ENCODE measurements around the gene SLC26A5.
"Not testable (repeated sequence)": the region's sequence is repeated elsewhere in the genome, so short reads cannot be mapped to it uniquely, and the experiment has no call there.

The SLC26A5 gene

DNA sequence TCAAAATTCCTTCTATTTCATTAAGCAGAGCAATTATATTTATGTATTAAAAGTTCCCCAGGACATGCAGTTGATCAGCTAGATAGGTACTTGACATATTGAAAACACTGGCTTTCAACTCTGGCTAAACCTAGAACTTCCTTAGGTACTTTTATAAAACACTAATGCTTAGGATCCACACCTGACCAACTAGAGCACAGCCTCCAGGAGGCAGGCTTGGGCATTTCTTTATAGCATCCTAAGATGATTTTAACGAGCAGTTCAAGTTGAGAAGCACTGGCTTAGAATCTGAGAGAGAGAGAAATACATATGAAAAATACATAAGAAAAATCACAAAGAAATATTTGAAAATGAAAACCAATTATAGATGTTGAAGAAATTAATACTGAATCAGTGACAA, 20.8 kb downstream of the SLC26A5 start:
- DNase-seq (ENCODE audit: low read depth), result no peak

DNA sequence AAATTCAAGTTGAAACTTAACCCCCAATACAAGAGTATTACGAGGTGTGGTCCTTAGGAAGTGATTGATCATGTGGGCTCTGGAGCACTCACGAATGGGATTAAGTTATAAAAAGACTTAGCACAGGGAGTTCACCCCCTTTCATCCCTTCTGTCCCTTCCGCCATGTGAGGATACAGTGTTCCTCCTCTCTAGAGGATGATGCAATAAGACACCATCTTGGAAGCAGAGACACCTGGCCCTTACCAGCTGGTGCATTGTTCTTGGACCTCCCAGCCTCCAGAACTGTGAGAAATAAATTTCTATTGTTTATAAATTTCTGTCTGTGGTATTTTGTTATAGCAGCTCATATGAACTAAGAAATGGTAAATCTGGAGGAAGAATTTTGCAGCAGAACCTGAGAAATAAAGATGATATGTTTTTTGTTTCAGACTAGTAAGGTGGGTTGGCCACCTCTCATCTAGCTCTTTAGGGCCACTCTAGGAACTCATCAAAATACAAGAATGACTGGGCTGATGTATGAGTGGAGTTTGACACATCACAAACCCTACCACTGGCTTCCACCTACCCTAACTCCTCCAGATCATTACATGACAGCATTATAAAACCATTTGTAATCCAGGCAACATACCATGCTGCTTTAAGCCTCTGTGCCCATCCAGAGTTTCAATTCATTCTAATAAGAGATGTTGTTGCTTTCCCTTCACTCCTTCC, 22.4 kb downstream of the SLC26A5 start:
- DNase-seq (ENCODE audit: low read depth), result no peak
- H3K4me3 ChIP-seq (ENCODE audit: control insufficient read depth, low read depth, low read length), result no peak overlapping the region
- TF ChIP-seq, protein P1, sequence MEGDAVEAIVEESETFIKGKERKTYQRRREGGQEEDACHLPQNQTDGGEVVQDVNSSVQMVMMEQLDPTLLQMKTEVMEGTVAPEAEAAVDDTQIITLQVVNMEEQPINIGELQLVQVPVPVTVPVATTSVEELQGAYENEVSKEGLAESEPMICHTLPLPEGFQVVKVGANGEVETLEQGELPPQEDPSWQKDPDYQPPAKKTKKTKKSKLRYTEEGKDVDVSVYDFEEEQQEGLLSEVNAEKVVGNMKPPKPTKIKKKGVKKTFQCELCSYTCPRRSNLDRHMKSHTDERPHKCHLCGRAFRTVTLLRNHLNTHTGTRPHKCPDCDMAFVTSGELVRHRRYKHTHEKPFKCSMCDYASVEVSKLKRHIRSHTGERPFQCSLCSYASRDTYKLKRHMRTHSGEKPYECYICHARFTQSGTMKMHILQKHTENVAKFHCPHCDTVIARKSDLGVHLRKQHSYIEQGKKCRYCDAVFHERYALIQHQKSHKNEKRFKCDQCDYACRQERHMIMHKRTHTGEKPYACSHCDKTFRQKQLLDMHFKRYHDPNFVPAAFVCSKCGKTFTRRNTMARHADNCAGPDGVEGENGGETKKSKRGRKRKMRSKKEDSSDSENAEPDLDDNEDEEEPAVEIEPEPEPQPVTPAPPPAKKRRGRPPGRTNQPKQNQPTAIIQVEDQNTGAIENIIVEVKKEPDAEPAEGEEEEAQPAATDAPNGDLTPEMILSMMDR (conservative IDR thresholded peaks at IDR 0.05; ENCODE audit: control insufficient read depth, insufficient read depth, low read depth, low read length), result no peak

More for the DNA sequence above, 20.8 kb downstream of the SLC26A5 start:
- H3K4me3 ChIP-seq (ENCODE audit: control insufficient read depth, low read depth, low read length), result no peak overlapping the region
- TF ChIP-seq, protein P1 (conservative IDR thresholded peaks at IDR 0.05; ENCODE audit: control insufficient read depth, insufficient read depth, low read depth, low read length), result no peak

DNA sequence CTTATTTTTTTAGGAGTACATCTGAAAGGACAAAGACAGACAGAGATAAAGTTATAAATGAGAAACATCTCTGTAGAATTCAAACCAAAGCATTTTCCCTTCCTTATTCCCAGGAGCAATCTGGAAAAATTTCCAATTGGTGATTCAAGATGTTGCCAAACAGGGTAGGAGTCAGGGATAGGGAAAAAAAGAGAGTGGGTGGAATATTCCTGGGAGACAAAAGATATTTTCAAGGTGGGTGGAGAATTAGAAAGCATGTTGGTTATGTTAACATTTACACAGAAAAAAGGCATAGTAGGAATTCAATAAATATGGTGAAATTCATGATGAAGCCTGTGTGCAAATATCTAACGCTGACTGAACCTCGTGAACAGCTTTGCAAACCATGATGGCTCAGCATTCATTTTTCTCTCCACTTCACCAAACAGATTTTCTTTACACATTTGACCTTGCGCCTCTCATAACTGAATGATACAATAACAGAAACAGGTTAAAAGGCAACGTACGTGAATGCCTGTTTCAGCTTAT, 25.1 kb downstream of the SLC26A5 start:
- TF ChIP-seq, protein P1 (conservative IDR thresholded peaks at IDR 0.05; ENCODE audit: control insufficient read depth, insufficient read depth, low read depth, low read length), result no peak
- H3K4me3 ChIP-seq (ENCODE audit: control insufficient read depth, low read depth, low read length), result no peak overlapping the region
- peak; percentile 68 for DNase-seq (ENCODE audit: low read depth)

DNA sequence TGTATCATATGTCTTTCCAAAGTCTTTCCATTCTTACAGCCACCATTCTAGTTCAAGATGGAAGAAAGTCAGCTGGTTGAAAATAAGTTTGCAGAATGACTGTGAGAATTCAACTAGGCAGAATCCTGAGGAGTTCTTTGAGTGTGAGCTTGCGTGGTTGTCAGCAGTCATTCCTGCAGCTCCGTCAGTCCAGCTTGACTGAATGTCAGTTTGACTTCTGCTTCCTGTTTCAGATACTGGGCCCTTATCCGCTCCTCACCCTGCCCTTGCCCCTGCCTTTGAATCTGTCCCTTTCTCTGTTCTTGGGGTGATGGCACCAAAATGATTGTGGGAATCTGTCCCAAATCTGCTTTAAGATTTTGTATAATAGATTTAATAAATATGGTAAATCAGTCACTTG, 27.8 kb downstream of the SLC26A5 start:
- TF ChIP-seq, protein P1 (conservative IDR thresholded peaks at IDR 0.05; ENCODE audit: control insufficient read depth, insufficient read depth, low read depth, low read length), result no peak
- H3K4me3 ChIP-seq (ENCODE audit: control insufficient read depth, low read depth, low read length), result no peak overlapping the region
- DNase-seq (ENCODE audit: low read depth), result no peak

DNA sequence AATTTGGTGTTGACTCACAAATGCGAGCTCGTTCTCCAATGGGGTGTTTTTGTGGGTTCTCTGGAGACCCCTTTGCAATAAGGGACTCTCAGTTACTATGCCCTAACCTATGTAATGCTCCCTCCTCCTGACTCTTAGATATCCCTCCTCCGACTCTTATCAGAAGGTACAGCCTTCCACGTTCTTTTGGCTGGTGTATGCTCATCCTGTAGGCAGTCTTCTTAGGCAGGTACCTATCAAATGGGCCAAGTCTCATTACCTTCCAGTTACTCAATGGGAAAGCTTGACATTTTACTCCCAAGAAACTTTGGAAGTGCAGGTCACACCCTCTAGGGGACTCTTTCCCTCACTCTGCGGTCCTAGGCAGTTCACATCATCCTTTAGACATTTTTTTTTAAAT, 32.6 kb downstream of the SLC26A5 start:
- H3K4me3 ChIP-seq (ENCODE audit: control insufficient read depth, low read depth, low read length), result no peak overlapping the region
- no peak for DNase-seq (ENCODE audit: low read depth)
- TF ChIP-seq, protein P1 (conservative IDR thresholded peaks at IDR 0.05; ENCODE audit: control insufficient read depth, insufficient read depth, low read depth, low read length), result no peak

DNA sequence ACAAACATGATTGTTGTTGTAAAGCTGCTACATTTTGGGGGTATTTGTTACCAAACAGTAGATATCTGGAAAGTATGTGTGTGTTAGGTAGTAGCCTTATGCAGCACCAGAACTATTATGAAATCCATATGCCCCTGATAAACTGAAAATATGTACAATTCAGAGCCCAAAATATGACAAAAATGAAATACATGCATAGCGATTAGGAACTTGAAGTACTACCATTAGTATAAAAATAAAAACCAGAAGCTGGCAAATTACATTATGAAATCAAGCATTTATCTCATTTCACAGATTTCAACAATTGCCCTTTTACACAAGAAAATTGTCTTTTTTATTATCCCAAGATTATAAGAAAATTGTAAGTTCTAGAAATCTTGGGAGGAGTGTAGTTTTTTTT, 33.9 kb downstream of the SLC26A5 start:
- TF ChIP-seq, protein P1 (conservative IDR thresholded peaks at IDR 0.05; ENCODE audit: control insufficient read depth, insufficient read depth, low read depth, low read length), result no peak
- DNase-seq (ENCODE audit: low read depth), result no peak
- no peak overlapping the region for H3K4me3 ChIP-seq (ENCODE audit: control insufficient read depth, low read depth, low read length)

DNA sequence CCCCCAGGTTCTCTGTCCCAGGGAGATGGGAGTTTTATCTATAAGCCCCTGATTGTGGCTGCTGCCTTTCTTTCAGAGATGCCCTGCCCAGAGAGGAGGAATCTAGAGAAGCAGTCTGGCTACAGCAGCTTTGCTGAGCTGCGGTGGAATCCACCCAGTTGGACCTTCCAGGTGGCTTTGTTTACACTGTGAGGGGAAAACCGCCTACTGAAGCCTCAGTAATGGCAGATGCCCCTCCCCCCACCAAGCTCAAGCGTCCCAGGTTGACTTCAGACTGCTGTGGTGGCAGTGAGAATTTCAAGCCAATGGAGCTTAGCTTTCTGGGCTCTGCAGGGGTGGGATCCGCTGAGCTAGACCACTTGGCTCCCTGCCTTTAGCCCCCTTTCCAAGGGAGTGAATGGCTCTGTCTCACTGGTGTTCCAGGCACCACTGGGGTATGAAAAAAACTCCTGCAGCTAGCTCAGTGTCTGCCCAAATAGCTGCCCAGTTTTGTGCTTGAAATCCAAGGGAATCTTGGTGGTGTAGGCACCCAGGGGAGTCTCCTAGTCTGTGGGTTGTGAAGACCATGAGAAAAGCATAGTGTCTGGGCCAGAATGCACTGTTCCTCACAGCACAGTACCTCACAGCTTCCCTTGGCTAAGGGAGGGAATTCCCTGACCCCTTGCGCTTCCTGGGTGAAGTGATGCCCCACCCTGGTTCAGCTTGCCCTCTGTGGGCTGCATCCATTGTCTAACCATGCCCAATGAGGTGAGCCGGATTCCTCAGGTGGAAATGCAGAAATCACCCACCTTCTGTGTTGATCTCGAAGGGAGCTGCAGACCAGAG, 40.0 kb downstream of the SLC26A5 start:
- not testable (repeated sequence) for DNase-seq (ENCODE audit: low read depth); H3K4me3 ChIP-seq (ENCODE audit: control insufficient read depth, low read depth, low read length)

DNA sequence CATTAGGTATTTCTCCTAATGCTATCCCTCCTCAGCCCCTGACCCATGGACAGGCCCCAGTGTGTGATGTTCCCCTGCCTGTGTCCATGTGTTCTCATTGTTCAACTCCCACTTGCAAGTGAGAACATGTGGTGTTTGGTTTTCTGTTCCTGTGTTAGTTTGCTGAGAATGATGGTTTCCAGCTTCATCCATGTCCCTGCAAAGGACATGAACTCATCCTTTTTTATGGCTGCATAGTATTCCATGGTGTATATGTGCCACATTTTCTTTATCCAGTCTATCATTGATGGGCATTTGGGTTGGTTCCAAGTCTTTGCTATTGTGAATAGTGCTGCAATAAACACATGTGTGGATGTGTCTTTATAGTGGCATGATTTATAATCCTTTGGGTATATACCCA, 46.3 kb downstream of the SLC26A5 start:
- not testable (repeated sequence) for DNase-seq (ENCODE audit: low read depth)

More for the DNA sequence above, 46.3 kb downstream of the SLC26A5 start:
- not testable (repeated sequence) for H3K4me3 ChIP-seq (ENCODE audit: control insufficient read depth, low read depth, low read length)

All from fibroblast of mammary gland (primary cell).